NCI-H1436 treated with DMSO at 0.1 percent for 48 hours (cell line): ENCODE measurements around the gene ALDOA.
"Not testable (repeated sequence)": the region's sequence is repeated elsewhere in the genome, so short reads cannot be mapped to it uniquely, and the experiment has no call there.

Experiments
- DNase-seq: peaks from one replicate; lab custom pipeline; 2025; lab: John Stamatoyannopoulos, UW

Gene ALDOA

DNA sequence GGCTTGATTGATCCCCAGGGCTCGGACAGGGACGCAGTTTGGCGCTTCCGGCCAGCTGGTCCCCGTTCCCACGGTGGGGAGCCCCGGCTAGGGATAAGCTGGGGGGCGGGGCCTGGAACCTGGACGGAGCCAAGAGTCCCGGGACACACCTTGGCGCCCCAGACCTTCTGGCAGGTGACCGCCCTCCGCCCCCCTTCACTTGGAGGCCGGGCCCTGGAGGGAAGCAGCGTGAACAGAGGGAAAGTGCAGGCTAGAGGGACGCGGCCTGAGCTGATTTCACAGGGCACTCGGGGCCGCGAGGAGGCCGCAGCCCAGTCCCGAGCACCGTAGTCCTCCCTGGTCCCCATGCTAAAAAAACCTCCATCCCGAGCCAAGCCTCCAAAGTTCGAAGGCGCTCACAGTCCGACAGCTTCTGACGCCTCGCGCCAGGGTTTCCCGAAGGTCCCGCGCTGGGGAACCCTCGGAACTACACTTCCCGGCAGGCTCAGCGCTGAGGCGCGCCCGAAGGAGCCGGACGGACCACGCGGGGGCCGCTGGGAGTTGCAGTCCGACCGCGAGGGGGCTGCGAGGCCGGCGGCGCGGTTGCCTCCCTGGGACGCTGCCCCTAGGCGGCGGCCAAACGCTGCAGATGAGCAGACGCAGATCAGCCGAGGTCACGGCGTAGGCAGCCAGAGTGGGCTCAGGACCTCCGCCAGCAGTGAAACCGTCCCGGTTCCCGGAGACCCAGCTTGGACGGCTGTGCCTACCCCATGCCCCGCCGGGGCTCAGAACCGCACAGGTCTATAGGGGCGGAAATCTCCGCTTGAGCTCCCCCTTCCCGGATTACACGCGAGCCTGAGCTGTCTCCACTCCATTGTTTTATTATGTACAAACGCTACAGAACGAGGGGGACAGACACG, 26.2 kb downstream of the ALDOA start, which contains the start of gene TBX6:
TBX6 (minus strand) TSS at position 451 of the 899 bp plus-strand sequence. CDS start 731 bp downstream, outside the sequence.
- DNase-seq, result peak; percentile 58

DNA sequence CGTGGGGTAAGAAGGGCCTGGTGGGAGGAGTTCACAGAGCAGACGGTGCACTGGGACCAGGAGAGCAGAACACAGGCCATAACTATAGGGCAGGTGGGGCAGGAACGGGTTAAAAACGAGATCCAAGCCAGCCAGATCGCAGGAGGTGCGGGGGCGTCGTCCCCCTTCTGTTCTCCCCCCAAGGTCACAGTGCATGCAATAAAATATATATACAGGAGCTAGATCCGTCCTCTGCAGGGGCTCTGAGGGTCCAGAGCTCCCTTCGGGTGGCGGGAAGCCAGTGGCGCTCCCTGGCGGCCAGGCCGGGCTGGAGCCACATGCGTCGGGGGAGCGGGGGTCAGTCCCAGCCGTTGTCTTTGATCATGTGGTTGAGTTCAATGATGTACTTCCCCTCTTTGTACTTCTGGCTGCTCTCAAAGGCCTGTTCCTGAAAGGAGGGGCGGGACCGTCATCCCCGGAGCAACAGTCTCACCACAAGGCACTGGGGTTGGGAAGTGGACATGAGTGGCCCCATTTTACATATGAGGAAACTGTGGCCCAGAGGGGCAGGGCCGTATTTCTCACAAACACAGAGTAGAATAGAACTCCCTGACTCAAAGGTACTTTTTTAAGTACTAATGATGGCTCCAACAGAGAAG, 26.9 kb downstream of the ALDOA start:
- peak; percentile 83 for DNase-seq

DNA sequence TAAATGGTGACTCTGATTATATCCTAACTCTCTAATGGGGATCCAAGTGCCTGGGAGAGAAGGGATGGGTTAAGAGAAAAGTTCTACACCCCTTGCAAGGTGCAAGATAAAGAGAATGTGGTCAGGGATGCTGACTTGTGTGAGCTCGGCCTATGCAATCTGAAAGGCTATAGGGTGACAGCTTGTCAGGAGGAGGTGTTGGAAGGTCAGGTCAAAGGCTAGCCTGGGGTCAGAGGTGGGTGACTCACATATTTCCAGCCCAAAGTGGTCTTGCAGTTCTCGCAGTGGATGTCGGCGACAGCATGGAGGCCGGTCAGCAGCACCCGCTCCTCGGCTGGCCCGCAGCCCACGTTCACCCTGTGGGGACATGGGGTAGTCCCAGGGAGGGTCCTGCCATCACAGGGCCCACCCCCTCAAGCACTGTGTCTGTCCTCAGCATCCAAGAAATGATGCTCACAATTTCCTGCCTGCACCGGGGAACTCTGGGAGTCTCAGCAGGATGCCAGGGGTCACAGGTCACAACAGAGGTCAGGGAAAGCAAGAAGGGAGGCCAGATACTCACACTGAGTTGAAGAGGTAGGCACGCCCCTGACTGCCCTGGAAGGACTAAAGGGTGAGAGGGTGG, 29.1 kb downstream of the ALDOA start:
- no peak for DNase-seq

DNA sequence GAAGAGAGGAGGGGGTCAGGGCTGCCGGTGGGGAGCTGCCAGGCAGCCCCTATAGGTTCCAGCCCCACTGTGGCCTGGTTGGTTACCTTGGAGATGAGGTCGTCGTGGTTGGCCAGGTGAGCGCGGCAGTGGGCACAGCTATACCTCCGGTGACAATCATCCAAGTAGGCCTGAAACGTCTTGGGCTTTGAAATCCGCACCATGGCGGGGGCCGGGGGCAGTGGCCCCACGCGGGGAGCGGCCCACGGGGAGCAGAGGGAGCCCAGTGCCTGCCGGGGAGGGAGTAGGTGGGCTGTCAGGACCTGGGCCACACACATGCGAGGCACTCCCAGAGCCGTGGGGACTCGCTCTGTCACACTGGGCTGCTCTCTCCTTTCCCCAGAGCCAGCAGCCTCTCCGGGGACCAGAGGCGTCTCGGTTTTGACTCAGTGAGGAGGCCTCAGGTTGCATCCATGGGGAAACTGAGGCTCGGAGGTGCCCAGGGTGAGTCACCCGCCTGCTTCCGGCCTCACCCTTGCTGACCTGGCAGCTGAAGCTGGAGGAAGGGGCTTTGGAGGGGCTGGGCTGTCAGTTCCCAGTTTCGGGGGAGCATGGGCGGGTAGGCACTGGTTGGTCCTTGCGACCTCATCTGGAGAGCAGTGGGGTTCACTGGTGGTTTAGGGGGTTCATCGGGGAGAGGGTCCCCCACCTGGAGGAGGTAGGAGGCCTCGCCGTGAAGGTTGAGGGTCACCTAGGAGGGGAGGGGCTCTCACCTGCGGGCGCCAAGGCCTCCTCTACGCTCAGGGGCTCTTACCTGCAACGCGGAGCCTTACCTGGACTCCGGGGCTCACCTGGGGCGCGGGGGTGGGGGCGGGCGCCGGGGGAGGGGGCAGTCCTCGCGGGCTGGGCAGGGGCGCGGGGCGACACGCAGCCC, 29.9 kb downstream of the ALDOA start:
- no peak for DNase-seq

DNA sequence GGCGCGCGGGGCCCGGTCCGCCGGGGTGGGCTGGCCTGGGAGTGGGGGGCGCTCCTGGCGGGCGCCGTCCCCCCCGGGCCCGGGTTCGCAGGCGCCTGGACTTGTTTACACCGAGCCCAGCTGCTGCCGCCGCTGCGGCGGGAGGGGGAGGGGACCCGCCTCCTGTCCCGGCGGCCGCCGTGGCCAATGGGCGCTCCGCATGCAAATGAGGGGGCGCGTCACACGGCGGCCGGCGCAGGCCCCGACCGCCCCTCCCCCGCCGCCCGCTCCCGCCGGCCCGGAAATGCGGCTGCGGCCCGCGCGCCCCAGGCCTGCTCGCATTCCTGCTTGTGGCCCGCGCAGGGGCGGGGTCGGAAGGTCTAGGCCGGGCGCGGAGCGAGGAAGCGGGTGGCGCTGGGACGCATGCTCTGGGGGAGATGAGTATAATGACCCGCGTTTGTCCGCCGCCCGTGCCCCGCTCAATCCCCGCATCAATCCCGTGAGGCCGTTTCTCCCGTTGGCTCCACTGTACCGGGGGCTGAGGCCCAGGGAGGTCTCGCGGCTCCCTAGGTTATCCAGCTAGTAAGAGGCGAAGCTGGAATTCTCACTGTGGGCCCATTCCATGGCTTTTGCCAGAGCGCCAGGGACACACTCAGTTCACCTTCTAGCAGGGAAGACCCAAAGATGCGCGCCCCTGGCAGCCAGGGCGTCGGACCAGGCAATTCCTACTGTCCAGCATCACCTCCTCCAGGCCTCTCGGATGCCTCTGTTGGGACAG, 30.7 kb downstream of the ALDOA start, which contains the start of gene YPEL3:
YPEL3 (minus strand) TSS at position 109 of the 757 bp plus-strand sequence. CDS start 731 bp downstream, outside the sequence.
- no peak for DNase-seq

DNA sequence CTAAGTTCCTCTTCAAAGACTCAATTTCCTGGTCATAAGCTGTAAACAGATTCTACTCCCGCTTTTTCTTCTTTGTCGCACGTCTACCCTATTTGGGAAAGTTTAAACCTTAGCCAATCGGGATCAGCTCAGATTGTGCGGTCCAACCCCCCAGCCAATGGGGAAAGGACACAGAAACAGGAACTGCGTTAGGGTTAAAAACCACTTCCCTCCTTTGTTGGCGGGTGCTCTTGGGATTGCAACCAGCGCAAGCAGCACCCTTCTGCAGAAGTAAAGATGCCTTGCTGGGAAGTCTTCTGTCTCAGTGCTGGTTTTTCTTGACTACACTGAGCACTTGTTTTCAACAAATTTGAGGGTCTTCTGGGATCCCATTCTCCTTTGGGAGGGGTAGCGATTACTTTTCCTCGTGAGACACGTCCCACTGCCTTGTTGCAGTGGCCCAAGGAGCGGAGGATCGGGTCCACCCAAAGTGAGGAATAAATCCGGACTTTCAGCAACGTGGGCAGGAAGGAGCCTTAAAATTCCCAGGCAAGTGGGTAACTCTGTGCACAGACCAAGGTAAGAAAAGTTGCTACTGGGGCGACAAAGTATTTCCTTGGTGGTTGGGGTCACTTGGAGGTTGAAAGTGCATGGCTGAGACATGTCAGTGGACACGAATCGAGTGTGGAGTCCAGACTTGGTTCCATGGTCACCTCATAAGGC, 31.5 kb downstream of the ALDOA start:
- DNase-seq, result no peak

DNA sequence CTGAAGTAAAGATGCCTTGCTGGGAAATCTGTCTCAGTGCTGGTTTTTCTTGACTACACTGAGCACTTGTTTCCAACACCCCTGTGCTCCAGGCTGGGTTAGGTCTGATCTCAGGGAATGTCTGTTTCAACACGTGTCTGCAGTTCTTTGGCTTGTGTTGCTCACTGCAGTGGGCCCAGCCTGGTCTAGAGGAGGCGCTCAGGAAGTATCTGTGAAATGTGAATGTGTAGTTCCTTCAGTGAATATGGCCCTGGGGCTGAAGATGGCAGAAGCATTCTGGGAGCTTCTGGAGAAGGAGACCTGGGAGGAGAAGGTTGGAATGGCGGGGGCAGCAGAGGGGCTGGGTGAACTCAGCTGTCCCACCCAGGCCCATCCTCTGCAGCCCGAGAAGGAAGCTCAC, 38.5 kb downstream of the ALDOA start:
- DNase-seq, result no peak

DNA sequence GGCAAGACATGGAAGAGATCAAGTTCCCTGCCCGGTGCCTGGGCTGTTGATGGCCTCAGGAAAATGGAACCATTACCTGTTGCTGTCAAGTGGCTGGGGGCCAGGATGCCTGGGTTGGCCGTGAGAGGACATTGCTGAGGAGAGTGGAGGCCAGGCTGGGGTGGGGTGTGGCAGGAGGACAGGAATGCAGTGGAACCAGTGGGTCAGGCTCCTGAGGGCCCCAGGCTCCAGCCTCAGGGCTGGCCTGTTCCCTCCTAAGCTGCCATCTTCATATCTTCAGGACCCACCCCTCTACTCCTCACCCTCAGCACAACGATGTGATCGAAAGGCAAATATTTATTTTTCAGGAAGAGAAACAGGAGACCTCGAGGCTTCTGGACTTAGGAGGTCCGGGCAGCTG, 38.9 kb downstream of the ALDOA start:
- no peak for DNase-seq

DNA sequence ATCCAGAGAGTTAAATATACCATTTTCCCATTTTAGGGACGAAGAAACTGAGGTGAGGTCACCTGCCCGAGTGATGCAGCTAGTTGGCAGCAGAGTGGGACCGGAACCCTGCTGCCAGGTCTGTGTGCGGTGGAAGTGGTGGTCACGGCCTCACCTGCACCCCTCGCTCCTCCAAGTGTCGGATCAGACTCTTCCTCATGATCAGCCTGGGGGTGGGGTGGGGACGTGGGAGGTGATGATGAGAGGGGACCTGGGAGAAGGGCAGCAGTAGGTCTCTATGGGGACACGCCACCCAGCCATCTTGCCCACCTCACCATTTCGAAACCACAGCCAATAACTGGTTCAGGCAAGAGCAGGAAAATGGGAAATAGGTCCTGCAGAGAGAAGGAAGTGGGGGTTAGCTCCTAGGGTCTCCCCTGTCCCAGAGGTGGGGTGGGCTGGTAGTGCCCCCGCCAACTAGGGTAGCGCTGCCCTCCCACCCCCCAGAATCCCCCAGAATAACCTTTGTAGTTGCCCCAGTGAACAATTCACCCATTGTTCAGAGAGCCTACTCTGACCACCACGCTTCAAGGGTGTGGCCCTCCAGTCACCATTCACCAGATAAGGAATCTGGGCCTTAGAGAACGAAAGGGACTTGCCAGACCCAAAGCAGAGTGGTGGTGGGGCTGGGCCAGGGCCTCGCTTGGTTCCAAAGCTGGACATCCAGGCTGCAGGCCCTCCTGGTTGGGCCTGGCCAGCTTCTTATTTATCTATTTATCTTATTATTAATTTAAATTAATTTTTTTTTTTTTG, 42.7 kb downstream of the ALDOA start:
- no peak for DNase-seq

DNA sequence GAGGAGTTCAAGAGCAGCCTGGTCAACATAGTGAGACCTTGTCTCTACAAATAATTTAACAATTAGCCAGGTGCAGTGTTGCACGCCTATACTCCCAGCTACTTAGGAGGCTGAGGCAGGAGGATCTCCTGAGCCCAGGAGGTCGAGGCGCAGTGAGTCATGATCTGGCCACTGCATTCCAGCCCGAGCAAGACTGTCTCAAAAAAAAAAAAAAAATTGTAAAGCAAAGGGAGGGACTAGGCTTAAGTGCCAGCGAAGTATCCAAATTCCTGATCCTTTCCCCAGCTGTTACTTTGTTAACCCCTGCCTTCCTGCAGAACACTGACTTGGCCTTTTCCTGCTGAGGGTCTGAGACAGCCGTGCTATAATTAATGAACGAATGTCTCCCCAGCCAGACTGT, 45.1 kb downstream of the ALDOA start:
- no peak for DNase-seq

DNA sequence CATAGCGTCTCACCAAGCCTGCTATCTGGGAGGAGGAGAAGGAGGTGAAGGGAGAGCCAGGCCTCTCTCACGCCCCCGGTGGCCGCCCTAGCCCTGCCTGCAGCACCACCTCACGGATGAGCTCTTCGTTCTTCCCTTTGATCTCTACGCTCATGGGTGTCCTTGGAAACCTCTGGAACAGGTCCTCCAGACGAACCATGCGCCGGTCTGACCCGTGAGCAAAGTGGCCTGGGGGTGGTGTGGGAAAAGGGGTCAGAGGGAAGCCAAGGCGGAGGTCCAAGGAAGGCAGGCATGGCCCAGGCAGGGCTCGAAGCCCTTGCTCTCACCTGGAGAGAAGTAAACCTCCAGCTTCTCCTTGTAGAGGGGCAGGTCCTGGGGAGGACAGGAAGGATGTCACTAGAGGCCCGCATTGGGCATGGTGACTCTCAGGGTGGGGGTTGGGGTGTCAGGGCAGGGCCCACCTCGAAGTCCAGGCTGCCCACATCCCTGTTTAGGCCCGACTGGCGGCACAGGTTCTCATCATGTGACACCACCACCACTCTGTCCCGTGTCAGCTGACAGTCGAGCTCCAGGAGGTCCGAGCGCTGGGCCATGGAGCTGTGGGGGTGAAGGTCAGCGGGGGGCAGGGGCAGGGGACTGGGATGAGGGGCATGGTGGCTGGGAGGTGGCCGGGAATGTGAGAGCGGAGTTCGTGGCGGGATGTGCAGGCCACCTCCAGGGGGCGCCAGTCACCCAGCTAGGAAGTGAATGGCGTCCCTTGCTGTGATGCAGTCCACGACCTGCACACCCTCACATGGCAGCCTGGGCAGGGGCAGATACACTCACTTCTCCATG, 46.9 kb downstream of the ALDOA start:
- DNase-seq, result no peak

DNA sequence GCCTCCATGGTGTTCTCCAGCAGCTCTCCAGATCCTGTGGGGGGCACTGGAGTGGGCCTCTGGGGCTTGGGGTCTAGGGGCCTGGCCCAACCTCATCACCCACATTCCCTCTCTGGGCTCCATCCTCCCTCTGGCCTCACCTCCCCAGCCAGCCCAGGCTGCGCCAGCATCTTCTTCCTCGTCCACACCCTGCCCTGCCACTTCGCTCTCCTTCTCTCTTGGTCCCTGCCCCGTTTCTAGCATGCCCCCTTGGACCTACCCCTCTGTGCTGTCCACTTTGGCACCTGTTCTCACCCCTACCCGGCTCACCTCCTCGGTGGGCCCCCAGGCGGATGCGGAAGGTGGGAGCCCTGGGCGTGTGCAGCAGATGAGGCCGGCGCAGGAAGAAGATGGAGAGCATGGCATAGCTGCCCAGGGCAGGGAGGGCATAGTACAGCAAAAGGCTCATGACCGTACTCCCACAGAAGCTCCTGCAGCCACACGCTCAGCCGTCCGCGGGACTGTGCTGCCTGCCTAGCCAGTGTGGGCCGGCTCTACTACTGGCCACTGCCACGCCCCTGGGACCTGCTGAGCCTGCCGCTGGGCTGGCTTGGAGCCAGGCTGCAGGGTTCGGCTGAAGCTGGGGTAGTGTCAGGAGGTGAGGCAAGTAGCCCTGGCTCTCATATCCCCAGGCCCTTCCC, 47.6 kb downstream of the ALDOA start, which contains the start of gene GDPD3:
GDPD3 (minus strand) TSS at position 507 of the 680 bp plus-strand sequence; CDS start at position 448, 59 bp downstream.
- DNase-seq, result no peak

DNA sequence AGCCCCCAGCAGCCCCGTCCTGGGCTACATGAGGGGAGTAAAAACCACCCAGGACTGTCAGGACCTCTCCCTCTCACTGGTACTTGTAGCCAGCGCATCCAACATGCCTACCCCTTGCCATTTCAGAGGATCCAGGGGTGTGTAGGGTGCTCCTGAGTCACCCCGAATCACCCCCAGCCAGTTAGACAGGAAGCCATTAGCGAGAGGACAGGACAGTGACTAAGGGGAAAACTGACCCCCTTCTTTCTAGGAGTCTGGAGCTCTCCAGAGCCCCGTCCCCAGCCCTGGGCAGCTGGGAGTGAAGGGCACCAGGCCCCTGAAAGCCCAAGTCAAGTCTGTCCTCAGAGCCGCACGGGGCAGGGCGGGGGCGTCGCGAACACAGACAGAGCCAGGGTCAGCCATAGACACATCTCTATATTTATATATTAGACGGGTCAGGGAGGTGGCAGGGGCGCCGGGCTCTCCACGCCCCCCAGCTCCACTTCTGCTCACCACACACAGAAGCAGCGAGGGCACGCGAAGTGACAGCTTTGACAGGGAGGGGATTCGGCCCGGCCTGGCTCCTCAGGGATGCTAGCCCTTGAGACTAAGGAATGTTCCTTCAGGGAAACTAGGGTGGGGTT, 48.3 kb downstream of the ALDOA start:
- DNase-seq, result no peak

DNA sequence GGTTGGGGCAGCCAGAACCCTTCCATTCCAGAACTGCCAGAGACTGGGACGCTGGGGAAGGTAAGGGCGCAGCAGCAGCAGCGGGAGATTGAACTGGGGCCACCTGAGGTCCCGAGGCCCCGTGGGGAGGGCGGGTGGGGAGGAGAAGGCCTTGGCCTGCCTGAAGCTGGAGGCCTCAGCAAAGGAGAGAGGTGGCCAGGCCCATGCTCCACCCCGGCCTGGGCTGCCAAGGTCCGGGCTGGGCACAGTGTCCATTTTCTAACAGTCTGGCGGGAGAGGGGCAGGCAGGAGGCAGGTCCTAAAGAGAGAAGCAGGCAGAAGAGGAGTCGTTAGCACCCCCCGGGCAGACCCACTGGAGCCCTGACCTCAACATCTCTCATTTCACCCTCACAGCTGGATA, 48.9 kb downstream of the ALDOA start:
- DNase-seq, result no peak

DNA sequence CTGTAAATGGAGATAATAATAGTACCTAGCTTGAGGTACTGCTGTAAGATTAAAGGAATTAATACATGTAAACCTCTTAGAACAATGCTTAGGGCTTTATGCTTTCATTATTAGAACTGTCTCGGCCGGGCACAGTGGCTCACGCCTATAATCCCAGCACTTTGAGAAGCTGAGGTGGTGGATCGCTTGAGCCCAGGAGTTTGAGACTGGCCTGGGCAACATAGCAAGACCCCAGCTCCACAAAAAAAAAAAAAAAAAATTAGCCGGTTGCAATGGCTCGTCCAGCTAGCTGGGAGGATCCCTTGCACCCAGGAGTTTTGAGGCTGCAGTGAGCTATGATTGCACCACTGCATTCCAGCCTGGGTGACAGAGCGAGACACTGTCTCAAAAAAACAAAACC, 49.3 kb downstream of the ALDOA start:
- DNase-seq, result not testable (repeated sequence)

DNA sequence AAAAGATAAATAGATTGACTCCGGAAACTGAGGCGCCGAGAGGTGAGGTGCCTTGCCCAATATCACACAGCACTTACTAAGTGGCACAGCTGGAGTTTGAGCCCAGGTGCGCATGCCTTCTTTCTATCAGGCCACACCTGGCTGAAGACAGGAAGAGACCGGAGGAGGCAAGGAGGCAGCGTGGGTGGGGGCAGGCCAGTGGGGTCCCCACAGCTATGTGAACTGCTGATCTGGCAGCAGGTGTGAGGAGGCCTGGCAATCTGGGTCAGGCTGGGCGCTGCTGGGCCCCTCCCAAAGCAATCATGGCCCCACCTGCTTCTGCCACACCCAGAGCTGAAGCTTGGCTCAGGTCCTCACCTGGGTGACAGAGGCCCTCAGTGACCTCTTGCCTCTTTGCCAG, 49.7 kb downstream of the ALDOA start:
- no peak for DNase-seq
